SU-DHL-6 (cell line): ENCODE data around the gene DNAH11.

ENCODE experiments used
- H2AFZ ChIP-seq: fragments of 200-600 bp; sonication (generic); 2 replicates; pipeline ENCODE4 v1.6.1; 2014; ENCODE audit warnings: low read depth, mild to moderate bottlenecking, moderate library complexity, mixed read lengths, antibody characterized with exemption, low read length; ENCODE audit not compliant: severe bottlenecking
- H3F3A ChIP-seq: fragments of 200-600 bp; shearing (Covaris generic); 2 replicates; pipeline ENCODE4 v1.6.0; 2016; ENCODE audit warnings: antibody characterized with exemption, mild to moderate bottlenecking; ENCODE audit not compliant: insufficient read depth
- H3K27ac ChIP-seq: fragments of 200-600 bp; sonication (generic); 2 replicates; pipeline ENCODE4 v1.5.1; 2016; ENCODE audit warnings: low read depth, mild to moderate bottlenecking, low read length, moderate library complexity, mixed read lengths
- H3K27me3 ChIP-seq: fragments of 200-600 bp; sonication (generic), shearing (Covaris generic); 2 replicates; pipeline ENCODE4 v1.6.0; 2014; ENCODE audit warnings: mild to moderate bottlenecking, low read length
- H3K36me3 ChIP-seq: fragments of 200-600 bp; sonication (generic); 2 replicates; pipeline ENCODE4 v1.6.1; 2014; ENCODE audit warnings: mild to moderate bottlenecking, low read length, mixed read lengths
- H3K4me2 ChIP-seq: fragments of 300-600, 200-600 bp; shearing (Covaris generic), sonication (generic); 2 replicates; pipeline ENCODE4 v1.6.0; 2014; ENCODE audit warnings: low read length, low read depth, mild to moderate bottlenecking; ENCODE audit not compliant: poor library complexity, severe bottlenecking
- H3K4me3 ChIP-seq: fragments of 200-600 bp; sonication (generic); 2 replicates; pipeline ENCODE4 v1.5.1; 2014; ENCODE audit warnings: antibody characterized with exemption, low read length, mild to moderate bottlenecking, mixed read lengths; ENCODE audit not compliant: insufficient read depth, poor library complexity, severe bottlenecking
- H3K79me2 ChIP-seq: fragments of 200-600 bp; sonication (generic); 2 replicates; pipeline ENCODE4 v1.6.1; 2014; ENCODE audit warnings: mild to moderate bottlenecking, low read length, moderate library complexity; ENCODE audit not compliant: insufficient read depth
- H3K9ac ChIP-seq: fragments of 200-600 bp; sonication (generic); 2 replicates; pipeline ENCODE4 v1.7.0; 2014; ENCODE audit warnings: mild to moderate bottlenecking, low read length
- H3K9me2 ChIP-seq: fragments of 200-600 bp; sonication (generic); replicated peaks from 2 replicates; pipeline ENCODE4 v1.6.1; 2014; ENCODE audit warnings: low read length; ENCODE audit not compliant: insufficient read depth
- H3K9me3 ChIP-seq: fragments of 200-600 bp; sonication (generic); 2 replicates; pipeline ENCODE4 v1.6.1; 2014; ENCODE audit warnings: low read length, mixed read lengths; ENCODE audit not compliant: insufficient read depth
- H4K20me1 ChIP-seq: fragments of 200-600 bp; sonication (generic); 2 replicates; pipeline ENCODE4 v1.6.1; 2014; ENCODE audit warnings: low read depth, mild to moderate bottlenecking, antibody characterized with exemption, low read length, moderate library complexity, mixed read lengths
- EZH2phosphoT487 ChIP-seq: fragments of 200-600 bp; sonication (generic), shearing (Covaris generic); conservative IDR thresholded peaks from 2 replicates; pipeline ENCODE4 v1.6.1; 2018; ENCODE audit warnings: mild to moderate bottlenecking, antibody characterized with exemption, low read length, moderate library complexity, mixed read lengths
- TF ChIP-seq, protein P1 (sequence below): fragments of 200-600 bp; sonication (generic); IDR thresholded peaks from one replicate; pipeline ENCODE4 v1.5.1; 2017; ENCODE audit warnings: antibody characterized with exemption, mild to moderate bottlenecking, low read length, moderate library complexity; ENCODE audit not compliant: insufficient read depth, poor library complexity, severe bottlenecking

The DNAH11 gene

GRCh38 chr7:21947056-21947455, 404.2 kb downstream of the DNAH11 start:
- TF ChIP-seq EZH2phosphoT487, result no peak
- TF ChIP-seq, protein P1, sequence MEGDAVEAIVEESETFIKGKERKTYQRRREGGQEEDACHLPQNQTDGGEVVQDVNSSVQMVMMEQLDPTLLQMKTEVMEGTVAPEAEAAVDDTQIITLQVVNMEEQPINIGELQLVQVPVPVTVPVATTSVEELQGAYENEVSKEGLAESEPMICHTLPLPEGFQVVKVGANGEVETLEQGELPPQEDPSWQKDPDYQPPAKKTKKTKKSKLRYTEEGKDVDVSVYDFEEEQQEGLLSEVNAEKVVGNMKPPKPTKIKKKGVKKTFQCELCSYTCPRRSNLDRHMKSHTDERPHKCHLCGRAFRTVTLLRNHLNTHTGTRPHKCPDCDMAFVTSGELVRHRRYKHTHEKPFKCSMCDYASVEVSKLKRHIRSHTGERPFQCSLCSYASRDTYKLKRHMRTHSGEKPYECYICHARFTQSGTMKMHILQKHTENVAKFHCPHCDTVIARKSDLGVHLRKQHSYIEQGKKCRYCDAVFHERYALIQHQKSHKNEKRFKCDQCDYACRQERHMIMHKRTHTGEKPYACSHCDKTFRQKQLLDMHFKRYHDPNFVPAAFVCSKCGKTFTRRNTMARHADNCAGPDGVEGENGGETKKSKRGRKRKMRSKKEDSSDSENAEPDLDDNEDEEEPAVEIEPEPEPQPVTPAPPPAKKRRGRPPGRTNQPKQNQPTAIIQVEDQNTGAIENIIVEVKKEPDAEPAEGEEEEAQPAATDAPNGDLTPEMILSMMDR, result no peak
- H3K9me2 ChIP-seq, result no peaks in the 10 kb centered on the region
- no peaks in the 10 kb centered on the region for H3K9me3 ChIP-seq
- peaks cover 3% of the 10 kb centered on the region; the same call in 1 of the 2 replicates for H4K20me1 ChIP-seq
- no peak overlapping the region for H2AFZ ChIP-seq
- H3K79me2 ChIP-seq, result peaks cover 24% of the 10 kb centered on the region
- no peaks in the 10 kb centered on the region for H3K27me3 ChIP-seq
- no peak overlapping the region for H3K4me3 ChIP-seq
- H3K9ac ChIP-seq, result no peak overlapping the region
- H3F3A ChIP-seq, result peaks cover 17% of the 10 kb centered on the region
- no peak overlapping the region for H3K27ac ChIP-seq
- H3K36me3 ChIP-seq, result no peaks in the 10 kb centered on the region
- H3K4me2 ChIP-seq, result peak overlapping the region; percentile 75

DNA sequence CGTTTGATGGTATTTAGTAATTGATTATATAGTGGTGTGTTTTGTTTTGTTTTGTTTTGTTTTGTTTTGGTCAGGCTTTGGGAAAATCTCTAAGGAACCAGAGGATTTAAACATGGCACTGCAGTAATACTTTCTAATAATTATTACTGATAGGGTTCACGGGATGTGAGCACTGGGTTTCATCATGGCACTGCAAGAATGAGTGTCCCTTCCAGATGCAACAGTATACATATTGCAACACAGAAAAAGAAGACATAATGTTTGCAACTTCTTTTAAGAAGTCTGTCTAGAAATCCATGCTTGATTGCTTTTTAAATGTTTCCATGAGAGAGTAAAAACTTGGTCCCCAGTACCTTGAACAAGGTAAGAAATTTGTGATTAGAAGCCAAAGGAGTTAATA, 405.1 kb downstream of the DNAH11 start:
- Histone ChIP-seq H3K9me2 (no peaks in the 10 kb centered on the region), H3K27me3 (no peaks in the 10 kb centered on the region), H3K27ac (no peak overlapping the region), H3K9me3 (no peaks in the 10 kb centered on the region), H4K20me1 (peaks cover 1% of the 10 kb centered on the region; the same call in 1 of the 2 replicates), H3K79me2 (peaks cover 16% of the 10 kb centered on the region), H3K36me3 (no peaks in the 10 kb centered on the region), H3F3A (peaks cover 17% of the 10 kb centered on the region), H2AFZ (no peak overlapping the region), H3K4me3 (no peak overlapping the region), H3K4me2 (no peak overlapping the region), H3K9ac (no peak overlapping the region)
- TF ChIP-seq, protein P1, result no peak
- TF ChIP-seq EZH2phosphoT487, result no peak

DNA sequence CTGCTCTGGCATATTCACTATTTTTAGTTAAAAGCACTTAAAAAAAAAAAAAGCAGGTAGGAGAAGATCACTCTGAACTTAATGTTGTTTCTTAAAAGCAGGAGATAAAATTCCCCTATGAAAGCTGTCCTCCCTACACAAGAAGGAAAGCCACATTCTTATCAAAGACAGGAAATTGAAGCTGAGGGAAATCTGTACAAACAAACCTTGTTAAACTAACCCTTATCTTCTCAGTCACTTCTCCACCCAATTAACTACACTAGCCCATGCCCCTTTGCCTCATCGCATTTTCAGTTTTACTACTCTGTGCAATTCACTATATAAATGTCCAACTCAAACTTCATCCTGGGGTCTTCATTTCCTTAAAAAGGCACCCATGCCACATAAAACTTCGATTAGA, 405.5 kb downstream of the DNAH11 start:
- Histone ChIP-seq H3K9me3 (no peaks in the 10 kb centered on the region), H3K4me3 (no peak overlapping the region), H3K27ac (no peak overlapping the region), H3F3A (peaks cover 17% of the 10 kb centered on the region), H3K9ac (no peak overlapping the region), H2AFZ (no peak overlapping the region), H3K27me3 (no peaks in the 10 kb centered on the region), H3K79me2 (peaks cover 11% of the 10 kb centered on the region; the same call in 1 of the 2 replicates), H3K4me2 (no peak overlapping the region), H4K20me1 (no peaks in the 10 kb centered on the region), H3K36me3 (no peaks in the 10 kb centered on the region), H3K9me2 (no peaks in the 10 kb centered on the region)
- no peak for TF ChIP-seq EZH2phosphoT487
- TF ChIP-seq, protein P1, result no peak
